Measurements from ENCODE around the gene EFHB.
"Not testable (repeated sequence)": the region's sequence is repeated elsewhere in the genome, so short reads cannot be mapped to it uniquely, and the experiment has no call there.

EFHB gene

GRCh38 chr3:19888428-19889152 is 45.4 kb downstream of the EFHB start:
- peak overlapping the region; percentile 3 for H3K4me3 ChIP-seq (ENCODE audit: low read length)
- DNase-seq (ENCODE audit: low read depth): no peak
- TF ChIP-seq CTCF (conservative IDR thresholded peaks at IDR 0.05; ENCODE audit: low read depth, low read length): no peak

GRCh38 chr3:19887122-19887521 is 46.9 kb downstream of the EFHB start:
- DNase-seq (ENCODE audit: low read depth); H3K4me3 ChIP-seq (ENCODE audit: low read length): not testable (repeated sequence)

GRCh38 chr3:19886404-19886803 is 47.6 kb downstream of the EFHB start:
- no peak for DNase-seq (ENCODE audit: low read depth)
- TF ChIP-seq CTCF (conservative IDR thresholded peaks at IDR 0.05; ENCODE audit: low read depth, low read length): no peak
- H3K4me3 ChIP-seq (ENCODE audit: low read length): no peak overlapping the region

GRCh38 chr3:19885468-19885867 is 48.5 kb downstream of the EFHB start:
- no peak overlapping the region for H3K4me3 ChIP-seq (ENCODE audit: low read length)
- peak; percentile 61 for TF ChIP-seq CTCF (conservative IDR thresholded peaks at IDR 0.05; ENCODE audit: low read depth, low read length)
- DNase-seq (ENCODE audit: low read depth): no peak

- TF ChIP-seq CTCF (conservative IDR thresholded peaks at IDR 0.05; ENCODE audit: low read depth, low read length): no peak
- no peak for DNase-seq (ENCODE audit: low read depth)
- H3K4me3 ChIP-seq (ENCODE audit: low read length): no peak overlapping the region
Measured at GRCh38 chr3:19881852-19882251, 52.2 kb downstream of the EFHB start.

GRCh38 chr3:19881036-19881435 is 53.0 kb downstream of the EFHB start:
- no peak for DNase-seq (ENCODE audit: low read depth)
- TF ChIP-seq CTCF (conservative IDR thresholded peaks at IDR 0.05; ENCODE audit: low read depth, low read length): no peak
- H3K4me3 ChIP-seq (ENCODE audit: low read length): no peak overlapping the region

- DNase-seq (ENCODE audit: low read depth): no peak
- TF ChIP-seq CTCF (conservative IDR thresholded peaks at IDR 0.05; ENCODE audit: low read depth, low read length): no peak
- H3K4me3 ChIP-seq (ENCODE audit: low read length): no peak overlapping the region
Measured at GRCh38 chr3:19877656-19878055, 56.4 kb downstream of the EFHB start.
